UCSD-AML1 (cell line): ENCODE data around the gene C3orf52.
A peak's percentile ranks its signal among the peaks of the same experiment; 100 is the strongest.

Experiments used
- DNase-seq: peaks from one replicate; lab custom pipeline; 2025; ENCODE audit not compliant: unreplicated experiment; lab: John Stamatoyannopoulos, UW

The C3orf52 gene

DNA sequence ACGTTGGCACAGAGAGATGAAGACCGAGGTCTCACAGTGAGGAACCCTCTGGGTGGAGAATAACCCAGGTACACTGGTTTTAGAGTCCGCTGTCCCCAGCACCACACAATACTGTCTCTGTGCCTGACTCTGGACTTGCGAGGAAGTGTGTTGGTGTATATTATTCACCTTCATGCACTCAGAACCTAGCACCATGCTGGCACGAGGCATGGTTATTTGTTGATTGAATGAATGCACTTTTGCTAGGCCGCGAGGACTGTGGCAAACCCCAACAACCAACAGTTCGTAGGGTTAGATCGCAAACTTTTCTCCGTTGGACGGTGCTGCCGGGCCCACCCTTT is 484 bp upstream of the C3orf52 start:
- no peak for DNase-seq

DNA sequence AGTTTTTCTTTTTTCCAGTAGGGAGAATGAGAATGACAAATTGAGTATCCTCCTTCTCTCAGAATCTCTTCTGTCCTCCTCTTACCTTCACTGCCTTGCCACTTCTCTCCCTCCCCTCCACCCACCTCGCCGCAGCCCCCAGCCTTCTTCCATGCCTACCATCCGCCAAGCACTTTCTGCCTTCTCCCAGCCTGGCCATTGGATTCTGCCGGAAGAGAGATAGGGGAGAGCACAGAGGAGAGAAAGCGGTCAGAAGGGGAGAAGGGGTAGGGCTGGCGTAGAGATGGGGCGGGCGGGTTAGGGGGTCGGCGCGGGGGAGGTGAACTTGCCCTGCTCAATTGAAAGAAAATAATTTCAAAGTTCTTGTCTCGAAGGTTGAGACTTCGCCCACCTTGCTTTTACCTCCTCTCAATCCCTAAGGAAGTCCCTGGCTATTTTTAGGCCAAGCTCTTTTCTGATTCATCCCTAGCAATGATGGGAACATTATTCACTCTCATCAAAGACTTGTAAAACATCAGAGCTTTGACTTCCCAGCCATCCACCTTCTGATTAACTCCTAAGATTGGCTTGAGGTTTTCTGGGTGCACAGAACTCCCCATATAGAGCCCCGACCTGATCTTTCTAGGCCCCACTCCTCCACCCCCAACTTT is 811 bp downstream of the C3orf52 start:
- no peak for DNase-seq

DNA sequence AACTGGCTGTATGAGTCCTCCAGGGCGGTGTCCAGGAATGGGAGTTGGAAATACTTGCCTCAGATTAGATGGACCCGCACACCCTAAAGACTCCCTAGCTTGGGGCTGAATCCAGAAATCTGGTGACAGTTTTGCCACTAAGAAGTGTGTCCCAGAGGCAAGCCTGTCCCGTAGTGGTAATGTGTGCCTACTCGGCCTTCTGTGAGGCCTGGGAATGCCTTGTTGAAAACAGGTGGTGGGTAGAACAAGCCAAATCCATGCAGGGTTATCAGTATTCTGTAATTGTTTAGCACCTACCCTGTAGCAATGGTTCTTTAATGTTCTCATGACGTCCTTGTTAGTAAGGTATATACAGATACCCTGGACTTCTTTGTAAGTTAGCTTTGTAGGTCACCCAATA is 1.6 kb downstream of the C3orf52 start:
- DNase-seq, result no peak

DNA sequence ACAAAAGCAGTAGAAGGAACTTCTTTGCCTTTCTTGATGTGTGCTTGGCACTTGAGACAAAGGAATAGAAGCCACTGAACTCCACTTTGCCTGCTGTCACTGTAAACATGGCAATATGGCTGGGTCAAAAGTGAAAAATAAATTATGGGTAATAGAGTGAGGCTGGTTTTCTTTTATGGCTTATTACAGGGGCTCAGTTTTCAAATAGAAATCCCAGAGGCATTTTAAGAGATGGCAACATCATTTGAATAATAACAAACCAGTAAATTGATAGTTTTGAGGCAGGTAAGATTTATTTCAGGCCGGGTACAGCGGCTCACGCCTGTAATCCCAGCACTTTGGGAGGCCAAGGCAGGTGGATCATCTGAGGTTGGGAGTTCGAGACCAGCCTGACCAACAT is 2.8 kb downstream of the C3orf52 start:
- DNase-seq, result no peak

DNA sequence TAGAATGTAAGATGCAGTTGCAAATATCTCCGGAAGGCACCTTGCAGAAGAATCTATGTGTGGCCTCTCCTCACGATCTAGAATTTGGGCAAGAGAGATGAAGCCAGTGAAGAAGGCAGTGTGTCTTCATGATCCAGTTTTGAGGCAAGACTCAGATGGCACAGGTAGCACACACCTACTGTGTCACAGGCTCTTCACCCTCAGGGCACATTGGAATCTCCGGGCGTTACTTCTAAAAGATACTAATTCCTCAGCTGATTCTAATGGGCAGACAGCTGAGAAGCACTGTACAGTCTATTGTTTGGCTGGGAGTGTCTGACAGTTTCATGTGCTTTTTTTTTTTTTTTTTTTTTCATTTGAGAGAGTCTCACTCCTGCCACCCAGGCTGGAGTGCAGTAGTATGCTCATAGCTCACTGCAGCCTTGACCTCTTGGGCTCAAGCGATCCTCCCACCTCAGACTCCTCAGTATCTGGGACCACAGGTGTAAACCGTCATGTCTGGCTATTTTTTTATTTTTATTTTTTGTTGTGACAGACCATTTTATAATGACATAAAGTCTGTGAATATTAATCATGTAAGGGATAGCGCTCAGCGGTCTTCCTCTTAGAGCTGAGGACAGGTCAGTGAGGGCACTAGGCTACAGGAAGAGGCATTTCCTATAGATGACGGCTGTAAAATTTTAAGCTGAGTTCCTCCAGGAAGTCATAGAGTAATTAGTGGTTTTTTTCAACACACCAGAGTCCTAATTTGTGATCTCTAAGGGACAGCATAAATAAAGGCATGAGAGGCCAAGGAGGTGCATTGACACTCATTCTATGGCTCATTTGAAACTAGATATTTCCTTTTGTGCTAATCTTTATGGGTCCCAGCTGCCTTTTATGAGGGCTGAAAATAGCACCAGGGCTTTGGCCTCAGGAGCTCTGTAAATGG is 4.0 kb downstream of the C3orf52 start:
- DNase-seq, result no peak

DNA sequence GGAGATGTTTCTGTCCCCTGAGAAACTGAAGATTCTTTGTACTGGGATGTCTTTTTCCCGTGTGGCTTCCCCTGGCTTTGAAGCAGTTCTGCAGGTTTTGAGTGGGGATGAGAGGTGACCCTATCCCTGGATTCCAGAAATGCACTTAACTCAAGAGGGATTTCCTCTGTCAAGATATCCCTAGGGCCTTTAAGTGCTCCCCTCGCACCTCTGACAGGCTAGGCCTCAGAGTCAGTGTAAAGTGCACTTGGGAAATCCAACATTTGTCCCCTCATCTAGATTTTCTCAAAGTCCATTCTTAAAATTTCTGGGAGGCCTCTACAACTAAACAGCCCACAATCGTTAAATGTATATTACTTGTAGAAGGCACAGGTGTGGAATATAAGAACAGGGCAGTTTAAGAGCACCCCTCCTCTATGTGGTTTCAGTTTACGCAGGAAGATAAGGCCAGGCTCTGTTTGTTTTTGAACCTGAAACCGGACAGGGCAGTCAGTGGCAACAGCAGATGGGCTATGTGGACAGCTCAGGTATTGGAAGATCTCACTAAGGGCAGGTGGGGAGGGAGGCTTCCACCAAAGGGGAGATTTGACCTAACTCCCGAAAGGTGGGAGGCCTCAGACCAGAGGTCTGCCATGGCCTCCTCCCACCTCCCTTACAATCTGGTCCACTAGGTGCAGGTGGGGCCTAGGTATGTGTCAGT is 4.8 kb downstream of the C3orf52 start:
- DNase-seq, result no peak

DNA sequence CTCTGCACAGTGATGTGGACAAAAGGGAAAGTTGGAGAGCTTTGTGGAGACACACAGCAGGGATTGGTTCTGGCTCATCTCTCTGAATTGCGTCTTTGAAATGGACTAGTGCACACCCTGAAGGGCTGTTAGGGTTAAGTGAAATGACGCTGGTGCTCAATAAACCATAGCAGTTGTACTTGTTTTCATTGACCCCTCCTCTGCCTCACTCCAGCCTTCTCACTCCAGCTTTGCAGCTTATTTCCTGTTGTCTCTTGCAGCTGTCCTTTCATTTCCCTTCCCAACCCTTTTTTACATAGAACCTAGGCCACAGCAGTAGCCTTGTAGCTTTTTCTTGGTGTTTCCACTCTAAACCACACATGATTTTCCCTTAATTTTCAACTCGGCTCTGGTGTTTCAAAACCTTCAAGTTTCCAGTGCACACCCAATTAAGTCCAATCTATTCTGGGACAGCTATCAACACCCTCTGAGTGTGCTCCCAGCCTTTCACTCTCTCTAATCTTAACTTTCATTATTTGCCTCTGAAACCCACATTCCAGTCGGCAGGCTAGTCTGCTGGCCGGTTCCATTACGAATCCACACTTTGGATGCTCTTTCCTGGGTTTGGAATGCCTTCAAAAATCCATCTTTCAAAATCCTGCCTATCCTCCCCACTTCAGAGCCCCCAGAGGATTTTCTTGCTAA is 6.4 kb downstream of the C3orf52 start:
- no peak for DNase-seq

DNA sequence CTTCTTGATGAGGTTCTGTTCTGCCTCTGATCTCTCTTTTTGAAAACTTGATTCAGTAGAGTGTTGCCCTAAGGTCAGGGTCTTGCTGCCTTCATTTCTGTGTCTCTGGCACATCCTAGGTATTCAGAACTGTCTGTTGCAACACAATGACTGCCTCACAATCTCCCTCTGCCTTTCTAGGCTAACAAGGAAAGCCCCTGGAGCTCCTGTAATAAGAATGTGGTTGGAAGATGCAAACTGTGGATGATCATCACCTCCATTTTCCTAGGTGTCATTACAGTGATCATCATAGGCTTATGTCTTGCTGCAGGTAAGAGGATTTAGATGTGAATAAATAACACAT is 7.0 kb downstream of the C3orf52 start:
- DNase-seq, result no peak

DNA sequence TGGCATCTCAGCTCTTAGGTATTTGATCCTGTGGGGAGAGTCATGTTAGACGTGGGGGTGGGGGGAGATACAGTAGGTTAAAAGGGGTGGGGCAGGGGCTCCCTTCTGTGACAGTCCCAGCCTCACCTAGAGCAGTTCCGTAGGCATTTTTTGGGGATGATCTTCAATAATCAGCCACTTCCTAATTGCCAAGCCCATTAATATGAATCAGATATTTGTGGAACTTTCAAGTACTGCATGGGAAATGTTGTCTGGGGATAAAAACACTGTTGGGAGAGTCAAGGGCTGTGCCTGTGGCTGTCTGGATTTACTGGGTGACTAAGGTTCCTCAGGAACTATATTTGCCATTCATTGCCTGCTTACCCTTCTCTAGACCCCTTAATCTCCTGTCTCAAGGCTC is 9.5 kb downstream of the C3orf52 start:
- no peak for DNase-seq

DNA sequence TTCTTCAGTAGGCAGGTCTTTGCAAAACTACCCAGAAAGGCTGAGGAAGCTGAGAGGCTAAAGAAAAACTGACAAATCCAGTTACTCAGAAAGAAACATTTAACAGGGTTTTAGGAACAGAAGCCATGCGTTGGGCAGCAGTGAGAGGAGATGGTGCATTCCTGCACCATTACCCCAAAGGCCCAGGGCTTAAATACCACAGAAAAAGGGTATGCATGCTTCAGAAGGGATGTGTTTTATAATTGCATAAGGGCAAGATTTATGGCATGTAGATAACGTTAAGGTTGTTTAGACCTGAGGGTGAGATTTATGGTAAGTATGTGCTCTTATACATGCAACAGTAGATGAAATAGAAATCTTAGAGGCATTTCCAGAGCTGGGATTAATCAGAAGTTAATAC is 10.0 kb downstream of the C3orf52 start:
- no peak for DNase-seq

DNA sequence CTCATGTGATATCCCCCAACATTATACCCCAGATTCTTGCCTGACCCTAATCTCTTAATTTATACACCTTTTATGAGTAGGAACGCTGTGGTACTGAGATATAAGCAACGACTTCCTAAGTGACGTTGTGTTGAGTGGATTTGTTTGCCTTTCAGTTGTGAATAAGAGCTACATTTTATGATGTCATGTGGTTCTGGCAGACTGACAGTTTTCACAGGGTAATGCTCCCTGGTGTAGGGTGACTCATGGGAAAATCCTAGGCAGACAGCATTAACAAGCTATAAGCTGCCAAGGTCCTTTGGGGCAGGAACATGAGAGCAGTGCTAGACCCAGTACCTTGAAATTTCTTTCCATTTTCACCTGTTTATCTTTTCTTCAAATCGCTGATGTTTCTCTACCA is 11.2 kb downstream of the C3orf52 start:
- DNase-seq, result no peak

DNA sequence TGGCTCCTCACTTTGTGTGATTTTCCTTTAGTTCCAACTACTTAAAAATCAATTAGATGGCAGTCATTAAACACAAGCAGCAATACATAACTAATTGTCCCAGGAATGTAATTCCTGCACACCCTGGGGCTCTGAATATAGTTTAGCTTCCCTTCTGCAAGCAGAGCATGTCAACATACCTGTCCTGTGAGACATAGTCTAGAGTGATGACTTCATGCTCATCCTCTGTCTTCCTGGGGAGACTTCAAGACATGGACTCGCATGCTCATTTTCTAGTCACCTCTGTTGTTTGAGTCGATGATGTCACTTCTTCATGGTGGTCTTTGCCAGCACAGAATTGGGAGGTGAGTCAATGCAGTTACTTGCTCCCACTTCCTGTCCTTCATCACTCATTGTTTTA is 15.7 kb downstream of the C3orf52 start:
- DNase-seq, result no peak

DNA sequence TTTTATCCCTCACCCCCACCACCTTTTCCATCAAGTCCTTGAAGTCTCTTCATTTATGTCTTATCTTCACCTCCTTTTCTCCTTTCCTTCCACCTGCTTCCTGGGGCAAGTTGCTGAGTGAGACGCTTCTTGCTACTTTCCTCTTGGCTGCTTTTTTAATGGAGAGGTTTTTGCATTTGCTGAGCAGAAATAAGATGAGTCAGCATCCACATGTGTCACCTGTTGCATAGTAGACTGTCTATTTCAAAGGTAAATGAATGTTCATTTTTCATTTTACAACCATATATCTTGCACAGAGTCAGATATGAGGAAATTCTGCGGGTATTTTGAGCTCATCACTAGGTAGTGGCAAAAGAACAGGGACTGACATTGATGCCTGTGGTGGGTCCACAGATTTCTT is 18.6 kb downstream of the C3orf52 start:
- DNase-seq, result no peak

DNA sequence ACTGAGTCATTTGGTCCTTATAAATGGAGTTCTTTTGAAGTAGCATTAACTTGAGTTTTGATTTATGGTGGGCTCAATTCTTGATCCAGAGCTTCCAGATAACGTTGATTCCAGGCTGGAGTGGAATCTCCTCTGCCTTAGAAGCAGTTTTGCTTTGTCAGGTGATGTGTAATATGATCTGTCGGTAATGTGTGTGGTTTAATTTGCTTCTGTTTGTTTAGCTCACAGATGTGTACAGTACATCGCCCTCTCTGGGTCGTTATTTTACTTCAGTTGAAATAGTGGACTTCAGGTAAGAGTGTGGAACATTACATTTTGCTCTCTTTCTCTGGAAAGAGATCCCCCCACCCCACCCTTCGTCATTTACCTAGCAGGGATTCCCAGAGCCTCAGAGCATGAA is 23.1 kb downstream of the C3orf52 start:
- no peak for DNase-seq

DNA sequence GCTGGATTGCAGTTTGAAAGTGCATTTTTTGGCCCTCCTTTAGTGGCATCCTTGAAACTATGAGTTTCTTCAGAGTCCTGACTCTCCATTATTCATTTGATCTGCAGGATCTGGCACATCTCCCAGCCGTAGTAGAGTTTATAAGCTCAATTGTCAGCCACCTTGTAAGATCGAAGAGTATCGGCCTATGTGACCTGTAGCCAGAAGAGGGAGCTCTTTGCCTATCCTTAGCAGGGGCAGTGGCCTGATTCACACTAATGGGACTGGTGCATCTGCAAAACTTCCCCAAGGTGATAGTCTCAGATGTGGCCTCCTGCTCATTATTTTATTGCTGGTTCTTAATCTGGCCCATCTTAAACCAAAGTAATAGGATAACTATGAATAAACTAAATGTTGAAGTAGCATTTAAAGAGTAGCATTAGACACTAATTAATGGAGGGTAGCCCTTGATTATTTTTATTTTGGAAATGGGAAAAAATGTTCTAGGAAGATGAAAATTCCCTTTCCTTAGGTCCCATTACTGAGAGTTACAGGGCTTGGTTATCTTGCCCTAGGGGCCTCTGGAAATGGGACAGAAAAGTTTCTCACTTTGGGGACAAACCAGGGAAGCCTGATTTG is 25.7 kb downstream of the C3orf52 start:
- DNase-seq, result peak; percentile 20

DNA sequence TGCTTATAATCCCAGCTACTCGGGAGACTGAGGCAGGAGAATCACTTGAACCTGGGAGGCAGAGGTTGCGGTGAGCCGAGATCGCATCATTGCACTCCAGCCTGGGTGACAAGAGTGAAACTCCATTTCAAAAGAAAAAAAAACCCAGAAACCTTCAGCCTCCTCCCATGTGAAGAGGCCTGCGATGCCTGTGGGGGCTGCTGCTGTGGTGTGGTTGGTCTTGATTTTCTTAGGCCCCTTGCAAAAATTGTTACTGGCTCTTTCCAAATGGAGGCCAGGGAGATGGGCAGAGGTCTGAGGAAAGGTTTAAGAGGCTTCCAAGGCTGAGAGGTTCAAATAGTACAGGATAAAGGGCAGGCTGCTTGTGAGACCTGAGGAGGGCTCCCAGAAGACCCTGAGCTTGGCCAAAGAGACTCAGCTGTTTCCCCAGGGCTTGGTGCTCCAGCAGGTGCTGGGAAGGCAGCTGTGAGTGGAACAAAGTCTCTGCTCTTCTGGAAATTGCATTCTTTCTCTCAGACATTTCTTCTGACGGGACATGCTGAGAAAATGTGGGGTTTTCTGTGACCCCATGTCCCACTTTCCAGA is 28.5 kb downstream of the C3orf52 start:
- no peak for DNase-seq

DNA sequence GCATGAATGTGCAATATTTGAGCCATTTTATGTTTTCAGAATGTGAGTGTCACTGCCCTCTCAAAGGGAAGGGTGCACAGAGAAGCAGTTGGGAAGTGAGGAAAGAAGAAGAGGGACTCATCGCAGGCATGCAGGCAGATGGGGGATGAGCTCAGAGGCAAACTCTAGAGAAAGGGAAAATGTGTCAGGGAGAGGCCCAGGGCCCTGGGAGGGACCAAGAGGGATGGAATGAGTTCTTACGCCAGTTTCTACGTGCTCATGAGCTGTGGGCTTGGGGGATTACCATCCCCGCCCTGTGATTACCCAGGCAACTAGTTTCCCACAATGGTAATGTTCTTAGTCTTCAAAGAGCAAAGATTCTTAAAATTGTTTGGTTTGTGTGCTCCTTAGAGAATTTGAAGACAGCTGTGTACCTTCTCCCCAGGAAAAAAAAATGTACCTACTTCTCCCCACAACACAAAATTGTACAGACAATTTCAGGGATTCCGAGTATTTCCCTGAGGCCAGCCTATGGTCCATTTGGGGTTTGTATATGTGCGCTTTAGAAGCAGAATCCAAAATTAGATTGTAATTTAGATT is 29.1 kb downstream of the C3orf52 start:
- DNase-seq, result no peak

DNA sequence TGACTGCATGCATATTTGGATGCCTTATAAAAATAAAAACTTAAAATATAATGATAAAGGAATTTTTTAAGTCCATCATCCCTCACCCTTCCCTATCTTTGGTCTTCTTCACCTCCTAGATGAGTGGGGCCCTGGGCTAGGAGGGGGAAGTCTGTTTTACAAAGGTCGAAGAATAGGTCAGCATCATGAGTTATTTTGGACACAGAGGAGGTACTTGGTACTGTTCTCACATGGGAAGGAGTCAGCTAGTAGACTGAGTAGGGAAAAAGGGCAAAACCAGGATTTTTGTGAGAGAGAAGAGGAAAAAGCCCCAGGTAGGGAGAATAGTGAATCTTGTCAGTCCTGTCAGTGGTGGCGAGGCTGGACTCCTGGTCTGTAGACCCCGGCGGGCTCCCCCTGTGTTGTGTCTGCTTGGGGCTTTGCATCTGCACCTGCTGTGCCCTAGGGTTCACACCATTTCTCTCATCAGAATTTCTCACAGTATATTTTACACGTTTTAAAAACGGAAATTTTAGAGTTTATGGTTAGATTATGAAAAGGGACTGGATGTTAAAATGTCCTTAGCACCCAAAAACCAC is 29.7 kb downstream of the C3orf52 start:
- no peak for DNase-seq

DNA sequence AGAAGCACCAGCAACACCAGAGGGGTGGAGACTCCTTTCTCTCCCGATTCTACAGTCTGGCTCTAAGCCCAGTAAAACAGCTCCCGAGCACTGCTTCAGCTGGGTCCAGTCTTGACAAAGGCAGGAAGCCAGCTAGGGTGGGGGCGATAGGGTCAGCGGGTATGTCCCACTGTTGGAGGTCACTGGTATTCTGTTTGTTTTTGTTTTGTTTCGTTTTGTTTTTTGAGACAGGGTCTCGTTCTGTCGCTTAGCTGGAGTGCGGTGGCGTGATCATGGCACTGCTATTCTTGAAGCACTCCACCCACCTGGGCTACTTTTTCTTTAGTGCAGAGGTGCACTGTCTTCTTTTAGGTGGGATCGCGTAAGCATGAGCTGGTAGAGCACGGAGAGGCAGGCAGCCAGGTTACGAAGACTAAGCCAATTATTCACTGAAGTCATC is 30.6 kb downstream of the C3orf52 start:
- no peak for DNase-seq

DNA sequence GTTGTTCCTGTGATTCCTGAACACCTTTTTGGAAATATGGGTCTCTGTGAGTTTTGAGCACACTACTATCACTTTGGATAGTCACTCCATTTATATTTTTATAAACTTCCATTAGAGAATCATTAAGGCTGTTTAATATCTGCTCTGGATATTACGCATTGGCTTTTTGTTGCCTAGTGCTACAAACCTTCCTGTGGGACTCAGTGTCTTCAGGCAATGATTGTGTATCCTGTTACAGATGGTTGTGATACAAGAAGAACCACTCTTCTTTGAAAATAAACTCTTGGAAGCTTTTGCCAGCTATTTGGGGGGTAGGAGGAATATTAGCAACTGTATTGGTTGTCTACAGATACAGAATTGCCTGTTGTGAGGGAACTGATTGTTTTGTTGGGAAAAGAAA is 31.2 kb downstream of the C3orf52 start:
- no peak for DNase-seq
